Measurements from ENCODE around the gene PHF8.

DNA sequence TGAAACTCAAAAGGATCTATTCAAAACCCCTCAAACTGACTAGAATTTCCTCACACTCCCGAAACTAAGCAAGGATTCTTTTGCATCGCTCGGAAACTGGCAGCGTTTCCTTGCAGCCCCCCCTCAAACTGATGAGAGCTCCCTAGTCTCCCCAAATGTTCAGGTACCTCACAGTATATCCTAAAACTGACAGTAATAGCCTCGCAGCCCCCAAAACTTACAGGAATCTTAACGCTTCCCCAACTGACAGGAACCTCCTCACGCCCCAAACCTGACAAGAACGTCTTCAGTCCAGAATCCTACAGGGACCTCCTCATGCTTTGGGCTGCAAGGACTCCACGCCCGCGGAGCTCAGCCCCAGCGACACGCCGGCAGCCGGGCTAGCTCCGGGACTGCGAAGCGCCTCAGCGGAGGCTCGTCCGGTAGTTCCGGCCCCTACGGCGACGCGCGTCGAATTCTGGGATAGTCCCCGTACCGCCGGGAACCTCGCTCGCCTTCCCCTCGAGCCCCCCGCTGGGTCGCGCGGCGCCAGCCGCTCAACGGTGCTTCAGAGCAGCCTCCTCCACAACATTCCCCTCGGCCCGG lies 640 bp downstream of the PHF8 start:
- TF ChIP-seq, protein P1, sequence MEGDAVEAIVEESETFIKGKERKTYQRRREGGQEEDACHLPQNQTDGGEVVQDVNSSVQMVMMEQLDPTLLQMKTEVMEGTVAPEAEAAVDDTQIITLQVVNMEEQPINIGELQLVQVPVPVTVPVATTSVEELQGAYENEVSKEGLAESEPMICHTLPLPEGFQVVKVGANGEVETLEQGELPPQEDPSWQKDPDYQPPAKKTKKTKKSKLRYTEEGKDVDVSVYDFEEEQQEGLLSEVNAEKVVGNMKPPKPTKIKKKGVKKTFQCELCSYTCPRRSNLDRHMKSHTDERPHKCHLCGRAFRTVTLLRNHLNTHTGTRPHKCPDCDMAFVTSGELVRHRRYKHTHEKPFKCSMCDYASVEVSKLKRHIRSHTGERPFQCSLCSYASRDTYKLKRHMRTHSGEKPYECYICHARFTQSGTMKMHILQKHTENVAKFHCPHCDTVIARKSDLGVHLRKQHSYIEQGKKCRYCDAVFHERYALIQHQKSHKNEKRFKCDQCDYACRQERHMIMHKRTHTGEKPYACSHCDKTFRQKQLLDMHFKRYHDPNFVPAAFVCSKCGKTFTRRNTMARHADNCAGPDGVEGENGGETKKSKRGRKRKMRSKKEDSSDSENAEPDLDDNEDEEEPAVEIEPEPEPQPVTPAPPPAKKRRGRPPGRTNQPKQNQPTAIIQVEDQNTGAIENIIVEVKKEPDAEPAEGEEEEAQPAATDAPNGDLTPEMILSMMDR (IDR thresholded peaks at IDR 0.05): no peak
- TF ChIP-seq POLR2AphosphoS5 (IDR thresholded peaks at IDR 0.05) (no peak), POLR2A (IDR thresholded peaks at IDR 0.05) (peak; percentile 9)

Measured in breast epithelium (tissue), 3 donors.